ENCODE measurements around the gene VKORC1L1.
A peak's percentile ranks its signal among the peaks of the same experiment; 100 is the strongest.
"Not testable (repeated sequence)": the region's sequence is repeated elsewhere in the genome, so short reads cannot be mapped to it uniquely, and the experiment has no call there.

The VKORC1L1 gene

GRCh38 chr7:65858660-65859059, 14.2 kb upstream of the VKORC1L1 start:
- H3K4me3 ChIP-seq (ENCODE audit: low read length) = not testable (repeated sequence)

GRCh38 chr7:65866244-65866643, 6.6 kb upstream of the VKORC1L1 start:
- H3K4me1 ChIP-seq (ENCODE audit: control insufficient read depth, insufficient read depth, low read length); H3K9me3 ChIP-seq (ENCODE audit: control insufficient read depth, low read length): not testable (repeated sequence)

More at GRCh38 chr7:65858660-65859059, 14.2 kb upstream of the VKORC1L1 start:
- H3K4me1 ChIP-seq (ENCODE audit: control insufficient read depth, insufficient read depth, low read length); H3K9me3 ChIP-seq (ENCODE audit: control insufficient read depth, low read length); H3K9ac ChIP-seq (ENCODE audit: low read length); H3K36me3 ChIP-seq (ENCODE audit: control insufficient read depth, insufficient read depth, low read length); H3K27me3 ChIP-seq (ENCODE audit: control insufficient read depth, insufficient read depth, low read length): not testable (repeated sequence)

GRCh38 chr7:65867681-65868080, 5.2 kb upstream of the VKORC1L1 start:
- not testable (repeated sequence) for H3K9me3 ChIP-seq (ENCODE audit: control insufficient read depth, low read length); H3K4me1 ChIP-seq (ENCODE audit: control insufficient read depth, insufficient read depth, low read length); H3K27me3 ChIP-seq (ENCODE audit: control insufficient read depth, insufficient read depth, low read length); H3K36me3 ChIP-seq (ENCODE audit: control insufficient read depth, insufficient read depth, low read length); H3K9ac ChIP-seq (ENCODE audit: low read length); H3K4me3 ChIP-seq (ENCODE audit: low read length)

More at GRCh38 chr7:65866244-65866643, 6.6 kb upstream of the VKORC1L1 start:
- H3K36me3 ChIP-seq (ENCODE audit: control insufficient read depth, insufficient read depth, low read length); H3K4me3 ChIP-seq (ENCODE audit: low read length); H3K9ac ChIP-seq (ENCODE audit: low read length); H3K27me3 ChIP-seq (ENCODE audit: control insufficient read depth, insufficient read depth, low read length): not testable (repeated sequence)

GRCh38 chr7:65869312-65869711, 3.6 kb upstream of the VKORC1L1 start:
- not testable (repeated sequence) for H3K4me1 ChIP-seq (ENCODE audit: control insufficient read depth, insufficient read depth, low read length); H3K9me3 ChIP-seq (ENCODE audit: control insufficient read depth, low read length); H3K27me3 ChIP-seq (ENCODE audit: control insufficient read depth, insufficient read depth, low read length); H3K9ac ChIP-seq (ENCODE audit: low read length); H3K36me3 ChIP-seq (ENCODE audit: control insufficient read depth, insufficient read depth, low read length); H3K4me3 ChIP-seq (ENCODE audit: low read length)

GRCh38 chr7:65871451-65871850, 1.4 kb upstream of the VKORC1L1 start:
- H3K36me3 ChIP-seq (ENCODE audit: control insufficient read depth, insufficient read depth, low read length); H3K27me3 ChIP-seq (ENCODE audit: control insufficient read depth, insufficient read depth, low read length); H3K4me1 ChIP-seq (ENCODE audit: control insufficient read depth, insufficient read depth, low read length); H3K9ac ChIP-seq (ENCODE audit: low read length); H3K9me3 ChIP-seq (ENCODE audit: control insufficient read depth, low read length); H3K4me3 ChIP-seq (ENCODE audit: low read length): not testable (repeated sequence)

GRCh38 chr7:65873582-65874193, 814 bp downstream of the VKORC1L1 start:
- H3K9ac ChIP-seq (ENCODE audit: low read length) = peak overlapping the region; percentile 64
- not testable (repeated sequence) for H3K9me3 ChIP-seq (ENCODE audit: control insufficient read depth, low read length); H3K4me1 ChIP-seq (ENCODE audit: control insufficient read depth, insufficient read depth, low read length); H3K36me3 ChIP-seq (ENCODE audit: control insufficient read depth, insufficient read depth, low read length); H3K27me3 ChIP-seq (ENCODE audit: control insufficient read depth, insufficient read depth, low read length)
- peak overlapping the region; percentile 41 for H3K4me3 ChIP-seq (ENCODE audit: low read length)

GRCh38 chr7:65875715-65876114, 2.8 kb downstream of the VKORC1L1 start:
- H3K9me3 ChIP-seq (ENCODE audit: control insufficient read depth, low read length); H3K27me3 ChIP-seq (ENCODE audit: control insufficient read depth, insufficient read depth, low read length); H3K4me3 ChIP-seq (ENCODE audit: low read length); H3K4me1 ChIP-seq (ENCODE audit: control insufficient read depth, insufficient read depth, low read length); H3K9ac ChIP-seq (ENCODE audit: low read length); H3K36me3 ChIP-seq (ENCODE audit: control insufficient read depth, insufficient read depth, low read length): not testable (repeated sequence)

- H3K27me3 ChIP-seq (ENCODE audit: control insufficient read depth, insufficient read depth, low read length); H3K4me1 ChIP-seq (ENCODE audit: control insufficient read depth, insufficient read depth, low read length); H3K4me3 ChIP-seq (ENCODE audit: low read length); H3K9ac ChIP-seq (ENCODE audit: low read length); H3K36me3 ChIP-seq (ENCODE audit: control insufficient read depth, insufficient read depth, low read length); H3K9me3 ChIP-seq (ENCODE audit: control insufficient read depth, low read length): not testable (repeated sequence)
Measured at GRCh38 chr7:65879292-65880153, 6.6 kb downstream of the VKORC1L1 start.

- H3K27me3 ChIP-seq (ENCODE audit: control insufficient read depth, insufficient read depth, low read length); H3K36me3 ChIP-seq (ENCODE audit: control insufficient read depth, insufficient read depth, low read length); H3K9me3 ChIP-seq (ENCODE audit: control insufficient read depth, low read length); H3K9ac ChIP-seq (ENCODE audit: low read length); H3K4me1 ChIP-seq (ENCODE audit: control insufficient read depth, insufficient read depth, low read length); H3K4me3 ChIP-seq (ENCODE audit: low read length): not testable (repeated sequence)
Measured at GRCh38 chr7:65880242-65880641, 7.4 kb downstream of the VKORC1L1 start.

- H3K27me3 ChIP-seq (ENCODE audit: control insufficient read depth, insufficient read depth, low read length) = not testable (repeated sequence)
Measured at GRCh38 chr7:65884983-65885382, 12.1 kb downstream of the VKORC1L1 start.

GRCh38 chr7:65885533-65885932, 12.7 kb downstream of the VKORC1L1 start:
- not testable (repeated sequence) for H3K4me3 ChIP-seq (ENCODE audit: low read length); H3K9me3 ChIP-seq (ENCODE audit: control insufficient read depth, low read length); H3K36me3 ChIP-seq (ENCODE audit: control insufficient read depth, insufficient read depth, low read length); H3K9ac ChIP-seq (ENCODE audit: low read length); H3K27me3 ChIP-seq (ENCODE audit: control insufficient read depth, insufficient read depth, low read length); H3K4me1 ChIP-seq (ENCODE audit: control insufficient read depth, insufficient read depth, low read length)

More at GRCh38 chr7:65884983-65885382, 12.1 kb downstream of the VKORC1L1 start:
- H3K36me3 ChIP-seq (ENCODE audit: control insufficient read depth, insufficient read depth, low read length); H3K9ac ChIP-seq (ENCODE audit: low read length); H3K9me3 ChIP-seq (ENCODE audit: control insufficient read depth, low read length); H3K4me3 ChIP-seq (ENCODE audit: low read length); H3K4me1 ChIP-seq (ENCODE audit: control insufficient read depth, insufficient read depth, low read length): not testable (repeated sequence)

GRCh38 chr7:65888434-65889156, 15.7 kb downstream of the VKORC1L1 start:
- H3K9me3 ChIP-seq (ENCODE audit: control insufficient read depth, low read length); H3K4me3 ChIP-seq (ENCODE audit: low read length); H3K4me1 ChIP-seq (ENCODE audit: control insufficient read depth, insufficient read depth, low read length); H3K27me3 ChIP-seq (ENCODE audit: control insufficient read depth, insufficient read depth, low read length); H3K36me3 ChIP-seq (ENCODE audit: control insufficient read depth, insufficient read depth, low read length); H3K9ac ChIP-seq (ENCODE audit: low read length): not testable (repeated sequence)

Measured in mucosa of stomach (tissue), 1 donor.